ENCODE data around the gene CP. TPM values are rescaled to one million over a fixed set of nuclear protein-coding genes. Genes with fewer than 3 reads are reported as not detected.

Gene CP
- total and polyA plus RNA-seq, 10 donors, result 16.1 to 121 (median 71.7) TPM

- H3K4me1 ChIP-seq, result peaks cover 0 to 8% (median 1%) of the 10 kb centered on the region in 6 donors
- 76 to 84% (median 76%) methylated on average over 4 of the region's 4 CpGs for WGBS, 5 donors
- H3K9me3 ChIP-seq, result no peaks in the 10 kb centered on the region
- DNase-seq, result no peak
- H3K4me3 ChIP-seq, result no peak overlapping the region
- H3K27ac ChIP-seq, result no peak overlapping the region
- H3K27me3 ChIP-seq (replicated peaks in 1 of 7), result no peaks in the 10 kb centered on the region
- intact Hi-C loops (cut with DNase I; ENCODE audit: low total_unique reads), result no loop called here
- TF ChIP-seq POLR2A (IDR thresholded peaks at IDR 0.05) (no peak), CTCF (IDR thresholded peaks at IDR 0.05 in 8 of 11, conservative IDR thresholded peaks at IDR 0.05 in 3 of 11) (no peak), POLR2AphosphoS5 (IDR thresholded peaks at IDR 0.05) (no peak)
- H3K36me3 ChIP-seq, result no peaks in the 10 kb centered on the region
Measured at GRCh38 chr3:149122721-149123578, 98.7 kb downstream of the CP start.

Other genes with a start within 250 kb of the CP start
- 100 to 1,000 TPM in 2 of 7 donors, 10 to 100 TPM in 5; 50.8 to 117 (median 58.3) TPM for gene GYG1, start 230.3 kb downstream of the CP start, total RNA-seq
- 10 to 100 TPM; 21.4 to 49.7 (median 28.5) TPM for gene GYG1, start 230.3 kb downstream of the CP start, polyA plus RNA-seq
- 10 to 100 TPM; 18.4 to 26.5 (median 20.4) TPM for gene HLTF, start 135.3 kb downstream of the CP start, total RNA-seq
- gene HLTF, start 135.3 kb downstream of the CP start, polyA plus RNA-seq, result 1 to 10 TPM; 5.4 to 6.9 (median 6.5) TPM
- 10 to 100 TPM; 27.4 to 59.7 (median 41.9) TPM for gene HPS3, start 92.2 kb downstream of the CP start, total RNA-seq
- 10 to 100 TPM; 16.2 to 18.8 (median 17.4) TPM for gene HPS3, start 92.2 kb downstream of the CP start, polyA plus RNA-seq
- 10 to 100 TPM; 14.9 to 97.4 (median 59.7) TPM for gene TM4SF18, start 111.8 kb upstream of the CP start, total RNA-seq
- gene TM4SF18, start 111.8 kb upstream of the CP start, polyA plus RNA-seq, result 10 to 100 TPM in 1 of 3 donors, 1 to 10 TPM in 2; 6.6 to 23.1 (median 6.9) TPM
- 100 to 1,000 TPM in 6 of 7 donors, 10 to 100 TPM in 1; 65.6 to 260 (median 182) TPM for gene TM4SF1, start 155.8 kb upstream of the CP start, total RNA-seq
- 10 to 100 TPM; 31.0 to 75.3 (median 56.8) TPM for gene TM4SF1, start 155.8 kb upstream of the CP start, polyA plus RNA-seq

Data from spleen (tissue), 11 donors.